22Rv1 (cell line): ENCODE results near the gene CDKL1.

ENCODE experiments used
- CTCF ChIP-seq: fragments of 450-650 bp; IDR thresholded peaks from 2 replicates; pipeline ENCODE4 v1.5.1; 2017; ENCODE audit warnings: mild to moderate bottlenecking
- ZFX ChIP-seq: fragments of 450-650 bp; IDR thresholded peaks from 2 replicates; pipeline ENCODE4 v1.6.1; 2017; ENCODE audit warnings: antibody characterized with exemption, borderline replicate concordance

- TF ChIP-seq CTCF (peak; percentile 79; the same call in 1 of the 2 replicates), ZFX (no peak)
These were observed 85.2 kb downstream of the CDKL1 start for GRCh38 chr14:50311337-50311971.
